Mucosa of gallbladder (tissue), 1 donor: ENCODE results near the gene GLOD5. TPM values are rescaled to one million over a fixed set of nuclear protein-coding genes. Genes with fewer than 3 reads are reported as not detected.
"Not testable (repeated sequence)": the region's sequence is repeated elsewhere in the genome, so short reads cannot be mapped to it uniquely, and the experiment has no call there.

Source experiments
- DNase-seq: peaks from one replicate; pipeline ENCODE4 v3.0.0-alpha.2; 2020; ENCODE audit warnings: low spot score
- total RNA-seq: library from RNA; stranded (reverse); gene quantifications from one replicate; pipeline ENCODE4 v1.2.1, GENCODE V29; 2021
- donor health status: DM: no; HTN: no; CAD: no.

GLOD5 gene
- total RNA-seq, 1 donor from 2014 or later: 4.8 TPM

DNA sequence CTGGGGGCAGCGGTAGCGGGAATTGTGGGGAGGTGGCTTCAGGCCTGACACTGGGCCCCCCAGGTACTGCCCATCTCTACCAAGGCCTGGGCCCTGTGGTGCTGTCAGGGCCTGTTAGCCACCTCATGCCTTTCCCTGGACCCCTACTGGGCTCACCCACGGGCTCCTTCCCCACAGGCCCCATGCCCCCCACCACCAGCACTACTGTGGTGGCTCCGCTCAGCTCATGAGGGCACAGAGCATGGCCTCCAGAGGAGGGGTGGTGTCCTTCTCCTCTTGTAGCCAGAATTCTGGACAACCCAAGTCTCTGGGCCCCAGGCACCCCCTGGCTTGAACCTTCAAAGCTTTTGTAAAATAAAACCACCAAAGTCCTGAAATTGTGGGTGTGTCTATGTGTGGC lies 32.4 kb downstream of the GLOD5 start:
- DNase-seq: no peak

DNA sequence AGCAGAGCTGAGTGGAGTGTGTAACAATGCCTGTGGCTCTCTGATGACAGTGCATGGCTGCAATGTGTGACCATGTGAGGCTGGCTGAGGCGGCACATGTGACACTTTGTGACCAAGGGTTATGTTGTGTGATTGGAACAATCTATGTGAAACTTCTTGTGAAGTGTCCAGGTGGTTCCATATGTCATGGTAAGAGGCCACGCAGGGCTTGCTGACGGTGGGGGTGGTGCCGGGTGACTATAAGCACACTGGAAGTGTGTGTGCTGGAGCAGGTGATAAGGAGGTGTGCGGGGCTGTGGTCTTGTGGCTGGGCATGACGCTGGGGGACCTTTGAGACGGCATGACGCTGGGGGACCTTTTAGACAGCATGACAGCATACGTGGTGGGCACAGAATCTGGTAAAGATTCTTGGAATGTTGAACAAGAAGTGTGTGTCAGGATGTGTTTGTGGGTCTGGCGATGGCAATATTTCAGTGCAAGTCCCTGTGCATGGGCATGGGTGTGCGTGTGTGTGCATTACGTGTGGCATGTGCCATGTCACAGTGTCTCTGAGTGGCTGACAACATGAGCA lies 32.9 kb downstream of the GLOD5 start:
- DNase-seq: no peak

- no peak for DNase-seq
Measured at GRCh38 chrX:48794911-48795515, 33.5 kb downstream of the GLOD5 start.

GRCh38 chrX:48798318-48798717 lies 36.8 kb downstream of the GLOD5 start:
- DNase-seq: no peak

GRCh38 chrX:48800574-48801279 lies 39.2 kb downstream of the GLOD5 start:
- no peak for DNase-seq

- DNase-seq: peak; percentile 97
Measured at GRCh38 chrX:48801280-48802088, 39.9 kb downstream of the GLOD5 start, which contains the start of gene HDAC6. HDAC6 (plus strand) TSS chrX:48802067; CDS start chrX:48802693, 626 bp downstream.

GRCh38 chrX:48802089-48802904 lies 40.8 kb downstream of the GLOD5 start:
- DNase-seq: peak; percentile 78

DNA sequence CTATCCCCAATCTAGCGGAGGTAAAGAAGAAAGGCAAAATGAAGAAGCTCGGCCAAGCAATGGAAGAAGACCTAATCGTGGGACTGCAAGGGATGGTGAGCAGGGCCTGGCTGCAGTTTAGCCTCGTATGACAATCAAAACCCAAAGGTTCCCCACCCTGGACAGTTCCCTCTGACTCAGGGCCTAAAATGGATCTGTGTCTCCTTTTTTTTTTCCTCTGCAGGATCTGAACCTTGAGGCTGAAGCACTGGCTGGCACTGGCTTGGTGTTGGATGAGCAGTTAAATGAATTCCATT lies 41.3 kb downstream of the GLOD5 start:
- no peak for DNase-seq

- DNase-seq: no peak
Measured at GRCh38 chrX:48806081-48806480, 44.5 kb downstream of the GLOD5 start.

DNA sequence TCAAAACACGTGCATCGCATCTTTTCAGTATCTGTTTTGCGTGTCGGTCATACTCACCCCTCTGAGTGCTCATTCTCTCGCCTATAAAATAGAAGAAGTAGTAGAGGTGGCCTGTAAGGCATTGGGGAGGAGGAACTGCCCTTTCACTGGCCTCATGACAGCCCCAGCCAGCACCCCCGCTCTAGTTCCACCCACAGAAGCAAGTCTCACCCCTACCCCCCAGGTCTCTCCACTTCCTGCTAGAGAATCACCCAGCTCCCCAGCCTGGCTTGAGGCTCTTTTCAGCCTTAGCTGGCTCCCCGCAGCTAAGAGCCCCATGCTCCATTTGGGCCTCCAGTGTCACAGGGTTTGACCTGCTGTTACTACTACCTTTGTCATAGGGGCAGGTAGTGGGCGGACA lies 52.1 kb downstream of the GLOD5 start:
- no peak for DNase-seq

GRCh38 chrX:48814722-48815121 lies 53.2 kb downstream of the GLOD5 start:
- DNase-seq: no peak

DNA sequence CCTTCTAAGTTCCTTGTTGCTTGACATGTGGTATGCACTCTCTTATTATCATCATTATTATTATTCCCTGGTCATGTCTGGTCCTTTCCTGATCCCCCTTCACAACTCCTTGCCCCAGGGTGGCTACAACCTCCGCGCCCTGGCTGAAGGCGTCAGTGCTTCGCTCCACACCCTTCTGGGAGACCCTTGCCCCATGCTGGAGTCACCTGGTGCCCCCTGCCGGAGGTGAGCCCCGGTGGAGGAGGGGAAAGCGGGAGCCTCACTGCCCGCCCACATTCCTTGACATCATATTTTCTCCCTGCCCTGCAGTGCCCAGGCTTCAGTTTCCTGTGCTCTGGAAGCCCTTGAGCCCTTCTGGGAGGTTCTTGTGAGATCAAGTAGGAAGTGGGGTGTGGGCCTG lies 53.7 kb downstream of the GLOD5 start:
- no peak for DNase-seq

DNA sequence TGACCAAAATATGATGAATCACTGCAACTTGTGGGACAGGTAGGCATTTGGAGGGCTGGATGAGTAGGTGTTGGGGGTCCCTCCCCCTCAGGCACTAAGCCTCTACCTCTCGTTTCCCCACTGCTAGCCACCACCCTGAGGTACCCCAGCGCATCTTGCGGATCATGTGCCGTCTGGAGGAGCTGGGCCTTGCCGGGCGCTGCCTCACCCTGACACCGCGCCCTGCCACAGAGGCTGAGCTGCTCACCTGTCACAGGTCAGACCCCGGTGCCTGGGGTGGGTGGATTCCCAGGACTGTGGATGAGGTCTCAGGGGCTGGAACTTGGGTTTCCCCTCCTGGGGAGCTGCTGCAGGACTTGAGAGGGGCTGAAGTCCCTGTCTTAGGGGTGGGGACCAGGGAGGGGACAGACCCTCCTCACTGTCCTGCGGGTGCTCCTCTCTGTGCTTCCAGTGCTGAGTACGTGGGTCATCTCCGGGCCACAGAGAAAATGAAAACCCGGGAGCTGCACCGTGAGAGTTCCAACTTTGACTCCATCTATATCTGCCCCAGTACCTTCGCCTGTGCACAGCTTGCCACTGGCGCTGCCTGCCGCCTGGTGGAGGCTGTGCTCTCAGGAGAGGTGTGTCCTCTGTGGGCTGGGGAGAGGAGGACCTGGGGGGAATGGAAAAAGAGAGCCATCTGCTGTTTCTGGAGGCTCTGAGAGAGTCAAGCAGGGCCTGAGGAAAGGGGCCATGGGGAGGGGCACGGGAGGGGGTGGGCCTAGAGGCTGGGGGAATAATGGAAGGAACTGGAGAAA lies 54.7 kb downstream of the GLOD5 start:
- no peak for DNase-seq

DNA sequence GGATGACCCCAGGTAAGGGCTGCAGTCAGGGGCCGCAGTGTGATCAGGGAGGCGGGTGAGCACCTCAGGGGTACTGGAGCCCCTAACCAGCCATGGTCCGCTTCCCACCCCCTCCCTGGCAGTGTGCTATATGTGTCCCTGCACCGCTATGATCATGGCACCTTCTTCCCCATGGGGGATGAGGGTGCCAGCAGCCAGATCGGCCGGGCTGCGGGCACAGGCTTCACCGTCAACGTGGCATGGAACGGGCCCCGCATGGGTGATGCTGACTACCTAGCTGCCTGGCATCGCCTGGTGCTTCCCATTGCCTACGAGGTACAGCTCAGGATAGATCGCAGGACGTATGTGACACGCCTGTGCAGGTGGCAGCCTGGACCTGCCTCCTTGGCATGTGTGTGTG lies 56.6 kb downstream of the GLOD5 start:
- DNase-seq: no peak

- DNase-seq: no peak
Measured at GRCh38 chrX:48818866-48819265, 57.3 kb downstream of the GLOD5 start.

DNA sequence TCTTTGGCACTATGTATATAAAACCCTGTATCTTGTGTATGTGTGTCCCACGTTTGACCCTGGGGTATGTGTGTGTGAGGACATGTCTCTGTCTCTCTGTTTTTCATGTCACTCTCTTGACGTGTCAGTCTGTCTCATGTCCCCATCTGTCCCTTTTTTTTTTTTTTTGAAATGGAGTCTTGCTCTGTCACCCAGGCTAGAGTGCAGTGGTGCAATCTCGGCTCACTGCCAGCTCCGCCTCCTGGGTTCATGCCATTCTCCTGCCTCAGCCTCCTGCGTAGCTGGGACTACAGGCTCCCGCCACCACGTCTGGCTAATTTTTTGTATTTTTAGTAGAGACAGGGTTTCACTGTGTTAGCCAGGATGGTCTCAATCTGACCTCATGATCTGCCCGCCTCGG lies 57.8 kb downstream of the GLOD5 start:
- not testable (repeated sequence) for DNase-seq

DNA sequence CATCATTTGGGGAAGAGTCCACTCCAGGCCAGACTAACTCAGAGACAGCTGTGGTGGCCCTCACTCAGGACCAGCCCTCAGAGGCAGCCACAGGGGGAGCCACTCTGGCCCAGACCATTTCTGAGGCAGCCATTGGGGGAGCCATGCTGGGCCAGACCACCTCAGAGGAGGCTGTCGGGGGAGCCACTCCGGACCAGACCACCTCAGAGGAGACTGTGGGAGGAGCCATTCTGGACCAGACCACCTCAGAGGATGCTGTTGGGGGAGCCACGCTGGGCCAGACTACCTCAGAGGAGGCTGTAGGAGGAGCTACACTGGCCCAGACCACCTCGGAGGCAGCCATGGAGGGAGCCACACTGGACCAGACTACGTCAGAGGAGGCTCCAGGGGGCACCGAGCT lies 61.5 kb downstream of the GLOD5 start:
- DNase-seq: no peak
